ENCODE data around the gene XIRP2. TPM values are rescaled to one million over a fixed set of nuclear protein-coding genes. Genes with fewer than 3 reads are reported as not detected.
"Not testable (repeated sequence)": the region's sequence is repeated elsewhere in the genome, so short reads cannot be mapped to it uniquely, and the experiment has no call there.

The XIRP2 gene
- total RNA-seq, 1 experiment from 2014 or later, result not detected

GRCh38 chr2:167059173-167059572 is 170.9 kb downstream of the XIRP2 start:
- Histone ChIP-seq H3K9me3 (ENCODE audit: low read length) (no peaks in the 10 kb centered on the region), H4K20me1 (ENCODE audit: insufficient read depth, low read depth, low read length) (no peaks in the 10 kb centered on the region), H3K4me1 (ENCODE audit: low read length) (no peaks in the 10 kb centered on the region), H3K79me2 (ENCODE audit: low read length) (no peaks in the 10 kb centered on the region), H3K9me2 (replicated peaks; ENCODE audit: insufficient read depth, low read length) (0 out of 2 replicates have a peak, but pooled peaks cover 2% of the 10 kb centered on the region), H3K9ac (ENCODE audit: low read length) (no peak overlapping the region), H3K27me3 (ENCODE audit: low read length) (no peaks in the 10 kb centered on the region), H2AFZ (ENCODE audit: low read length) (no peak overlapping the region), H3K27ac (ENCODE audit: low read length) (no peak overlapping the region), H3K36me3 (ENCODE audit: insufficient read depth, low read length) (no peaks in the 10 kb centered on the region), H3K4me3 (ENCODE audit: low read length) (no peak overlapping the region), H3K4me2 (ENCODE audit: low read depth, low read length, poor library complexity, severe bottlenecking) (no peak overlapping the region)
- DNase-seq, result no peak

GRCh38 chr2:167069855-167070254 is 181.6 kb downstream of the XIRP2 start:
- H3K36me3 ChIP-seq (ENCODE audit: insufficient read depth, low read length), result no peaks in the 10 kb centered on the region
- no peaks in the 10 kb centered on the region for H3K9me2 ChIP-seq (replicated peaks; ENCODE audit: insufficient read depth, low read length)
- no peak overlapping the region for H3K4me3 ChIP-seq (ENCODE audit: low read length)
- H3K27ac ChIP-seq (ENCODE audit: low read length), result no peak overlapping the region
- no peak overlapping the region for H3K4me2 ChIP-seq (ENCODE audit: low read depth, low read length, poor library complexity, severe bottlenecking)
- H3K4me1 ChIP-seq (ENCODE audit: low read length), result no peaks in the 10 kb centered on the region
- DNase-seq, result no peak
- peaks cover 8% of the 10 kb centered on the region; the same call in 1 of the 2 replicates for H3K9me3 ChIP-seq (ENCODE audit: low read length)
- H3K27me3 ChIP-seq (ENCODE audit: low read length), result no peaks in the 10 kb centered on the region
- H4K20me1 ChIP-seq (ENCODE audit: insufficient read depth, low read depth, low read length), result no peaks in the 10 kb centered on the region
- H2AFZ ChIP-seq (ENCODE audit: low read length), result no peak overlapping the region
- H3K79me2 ChIP-seq (ENCODE audit: low read length), result no peaks in the 10 kb centered on the region
- H3K9ac ChIP-seq (ENCODE audit: low read length), result no peak overlapping the region

- not testable (repeated sequence) for H3K4me1 ChIP-seq (ENCODE audit: low read length); H3K4me3 ChIP-seq (ENCODE audit: low read length); H3K9me3 ChIP-seq (ENCODE audit: low read length); H3K4me2 ChIP-seq (ENCODE audit: low read depth, low read length, poor library complexity, severe bottlenecking); H3K27me3 ChIP-seq (ENCODE audit: low read length); H4K20me1 ChIP-seq (ENCODE audit: insufficient read depth, low read depth, low read length); H3K79me2 ChIP-seq (ENCODE audit: low read length); DNase-seq; H3K9ac ChIP-seq (ENCODE audit: low read length); H3K9me2 ChIP-seq (replicated peaks; ENCODE audit: insufficient read depth, low read length); H3K27ac ChIP-seq (ENCODE audit: low read length); H3K36me3 ChIP-seq (ENCODE audit: insufficient read depth, low read length); H2AFZ ChIP-seq (ENCODE audit: low read length)
Measured at GRCh38 chr2:167075708-167076107, 187.4 kb downstream of the XIRP2 start.

- not testable (repeated sequence) for H3K4me2 ChIP-seq (ENCODE audit: low read depth, low read length, poor library complexity, severe bottlenecking); H3K27me3 ChIP-seq (ENCODE audit: low read length); H3K4me1 ChIP-seq (ENCODE audit: low read length); H3K79me2 ChIP-seq (ENCODE audit: low read length); H4K20me1 ChIP-seq (ENCODE audit: insufficient read depth, low read depth, low read length); H3K4me3 ChIP-seq (ENCODE audit: low read length); H3K27ac ChIP-seq (ENCODE audit: low read length); H3K9me3 ChIP-seq (ENCODE audit: low read length); H3K9ac ChIP-seq (ENCODE audit: low read length); H3K36me3 ChIP-seq (ENCODE audit: insufficient read depth, low read length); H3K9me2 ChIP-seq (replicated peaks; ENCODE audit: insufficient read depth, low read length); DNase-seq; H2AFZ ChIP-seq (ENCODE audit: low read length)
Measured at GRCh38 chr2:167098931-167099330, 210.7 kb downstream of the XIRP2 start.

- H2AFZ ChIP-seq (ENCODE audit: low read length), result no peak overlapping the region
- H3K4me1 ChIP-seq (ENCODE audit: low read length), result no peaks in the 10 kb centered on the region
- H3K36me3 ChIP-seq (ENCODE audit: insufficient read depth, low read length), result no peaks in the 10 kb centered on the region
- H3K9me2 ChIP-seq (replicated peaks; ENCODE audit: insufficient read depth, low read length), result no peaks in the 10 kb centered on the region
- no peak overlapping the region for H3K9ac ChIP-seq (ENCODE audit: low read length)
- no peaks in the 10 kb centered on the region for H4K20me1 ChIP-seq (ENCODE audit: insufficient read depth, low read depth, low read length)
- no peaks in the 10 kb centered on the region for H3K79me2 ChIP-seq (ENCODE audit: low read length)
- H3K27ac ChIP-seq (ENCODE audit: low read length), result no peak overlapping the region
- H3K4me2 ChIP-seq (ENCODE audit: low read depth, low read length, poor library complexity, severe bottlenecking), result no peak overlapping the region
- no peak for DNase-seq
- peaks cover 3% of the 10 kb centered on the region for H3K9me3 ChIP-seq (ENCODE audit: low read length)
- H3K4me3 ChIP-seq (ENCODE audit: low read length), result no peak overlapping the region
- no peaks in the 10 kb centered on the region for H3K27me3 ChIP-seq (ENCODE audit: low read length)
Measured at GRCh38 chr2:167100506-167100905, 212.2 kb downstream of the XIRP2 start.

- Histone ChIP-seq H2AFZ (ENCODE audit: low read length) (no peak overlapping the region), H3K9me3 (ENCODE audit: low read length) (peaks cover 10% of the 10 kb centered on the region), H3K79me2 (ENCODE audit: low read length) (no peaks in the 10 kb centered on the region), H3K27ac (ENCODE audit: low read length) (no peak overlapping the region), H3K4me1 (ENCODE audit: low read length) (no peaks in the 10 kb centered on the region), H3K36me3 (ENCODE audit: insufficient read depth, low read length) (no peaks in the 10 kb centered on the region), H3K4me2 (ENCODE audit: low read depth, low read length, poor library complexity, severe bottlenecking) (no peak overlapping the region), H3K4me3 (ENCODE audit: low read length) (no peak overlapping the region), H4K20me1 (ENCODE audit: insufficient read depth, low read depth, low read length) (no peaks in the 10 kb centered on the region), H3K9ac (ENCODE audit: low read length) (no peak overlapping the region), H3K27me3 (ENCODE audit: low read length) (no peaks in the 10 kb centered on the region), H3K9me2 (replicated peaks; ENCODE audit: insufficient read depth, low read length) (no peaks in the 10 kb centered on the region)
- no peak for DNase-seq
Measured at GRCh38 chr2:167103028-167103756, 214.9 kb downstream of the XIRP2 start.

- Histone ChIP-seq H3K79me2 (ENCODE audit: low read length) (no peaks in the 10 kb centered on the region), H3K9ac (ENCODE audit: low read length) (no peak overlapping the region), H3K4me2 (ENCODE audit: low read depth, low read length, poor library complexity, severe bottlenecking) (no peak overlapping the region), H3K36me3 (ENCODE audit: insufficient read depth, low read length) (no peaks in the 10 kb centered on the region), H3K4me3 (ENCODE audit: low read length) (no peak overlapping the region), H3K9me3 (ENCODE audit: low read length) (peaks cover 10% of the 10 kb centered on the region), H3K27me3 (ENCODE audit: low read length) (no peaks in the 10 kb centered on the region), H3K9me2 (replicated peaks; ENCODE audit: insufficient read depth, low read length) (no peaks in the 10 kb centered on the region), H4K20me1 (ENCODE audit: insufficient read depth, low read depth, low read length) (no peaks in the 10 kb centered on the region), H3K27ac (ENCODE audit: low read length) (no peak overlapping the region), H2AFZ (ENCODE audit: low read length) (no peak overlapping the region), H3K4me1 (ENCODE audit: low read length) (no peaks in the 10 kb centered on the region)
- no peak for DNase-seq
Measured at GRCh38 chr2:167103757-167104133, 215.5 kb downstream of the XIRP2 start.

GRCh38 chr2:167104691-167105090 is 216.4 kb downstream of the XIRP2 start:
- no peaks in the 10 kb centered on the region for H3K36me3 ChIP-seq (ENCODE audit: insufficient read depth, low read length)
- no peaks in the 10 kb centered on the region for H4K20me1 ChIP-seq (ENCODE audit: insufficient read depth, low read depth, low read length)
- H3K9ac ChIP-seq (ENCODE audit: low read length), result no peak overlapping the region
- no peaks in the 10 kb centered on the region for H3K79me2 ChIP-seq (ENCODE audit: low read length)
- H2AFZ ChIP-seq (ENCODE audit: low read length), result no peak overlapping the region
- H3K27me3 ChIP-seq (ENCODE audit: low read length), result no peaks in the 10 kb centered on the region
- H3K4me1 ChIP-seq (ENCODE audit: low read length), result no peaks in the 10 kb centered on the region
- no peak overlapping the region for H3K4me2 ChIP-seq (ENCODE audit: low read depth, low read length, poor library complexity, severe bottlenecking)
- no peaks in the 10 kb centered on the region for H3K9me2 ChIP-seq (replicated peaks; ENCODE audit: insufficient read depth, low read length)
- H3K27ac ChIP-seq (ENCODE audit: low read length), result no peak overlapping the region
- DNase-seq, result no peak
- no peak overlapping the region for H3K4me3 ChIP-seq (ENCODE audit: low read length)
- peaks cover 10% of the 10 kb centered on the region for H3K9me3 ChIP-seq (ENCODE audit: low read length)

Measured in Karpas-422 (cell line).